ENCODE data around the gene SMTNL2. TPM values are rescaled to one million over a fixed set of nuclear protein-coding genes. Genes with fewer than 3 reads are reported as not detected.
"Not testable (repeated sequence)": the region's sequence is repeated elsewhere in the genome, so short reads cannot be mapped to it uniquely, and the experiment has no call there.

SMTNL2 gene
- total RNA-seq, 2 experiments from 2014 or later = not detected

GRCh38 chr17:4635823-4636375, 51.6 kb downstream of the SMTNL2 start:
- H3K36me3 Mint-ChIP-seq (ENCODE audit: low read depth) = no peaks in the 10 kb centered on the region
- Histone ChIP-seq H3K36me3 (ENCODE audit: insufficient read depth, low read length) (no peaks in the 10 kb centered on the region), H3K4me3 (ENCODE audit: low read length) (no peak overlapping the region), H3K27me3 (ENCODE audit: control insufficient read depth in 1 of 2, insufficient read depth in 2 of 2, low read length in 2 of 2) (peaks cover 35 to 38% of the 10 kb centered on the region in 2 experiments), H3K9me3 (ENCODE audit: control insufficient read depth in 1 of 2, insufficient read depth in 1 of 2, low read length in 2 of 2) (peaks cover 0 to 4% of the 10 kb centered on the region in 2 experiments), H3K27ac (ENCODE audit: low read depth in 1 of 2, low read length in 2 of 2) (no peak overlapping the region), H3K4me1 (ENCODE audit: insufficient read depth, low read length) (peaks cover 11% of the 10 kb centered on the region)
- no peak overlapping the region for H3K4me3 Mint-ChIP-seq
- peaks cover 75% of the 10 kb centered on the region for H3K27me3 Mint-ChIP-seq
- TF ChIP-seq CTCF (IDR thresholded peaks at IDR 0.05) = no peak
- no peaks in the 10 kb centered on the region for H3K9me3 Mint-ChIP-seq
- peaks cover 18% of the 10 kb centered on the region for H3K4me1 Mint-ChIP-seq (ENCODE audit: low read depth)
- H3K27ac Mint-ChIP-seq = no peak overlapping the region
- POLR2A ChIA-PET = no interaction called here
- CTCF ChIA-PET = no interaction called here
- peak in 1 of 14 experiments; percentile 20 for DNase-seq
- intact Hi-C loops (cut with DNase I, micrococcal nuclease) = no loop called here
- no peak for ATAC-seq (ENCODE audit: poor library complexity)

GRCh38 chr17:4636474-4637100, 52.3 kb downstream of the SMTNL2 start:
- CTCF ChIA-PET = no interaction called here
- POLR2A ChIA-PET = no interaction called here
- Histone ChIP-seq H3K4me1 (ENCODE audit: insufficient read depth, low read length) (peaks cover 16% of the 10 kb centered on the region), H3K36me3 (ENCODE audit: insufficient read depth, low read length) (no peaks in the 10 kb centered on the region), H3K9me3 (ENCODE audit: control insufficient read depth in 1 of 2, insufficient read depth in 1 of 2, low read length in 2 of 2) (peaks cover 0 to 4% of the 10 kb centered on the region in 2 experiments), H3K27me3 (ENCODE audit: control insufficient read depth in 1 of 2, insufficient read depth in 2 of 2, low read length in 2 of 2) (peaks cover 42 to 43% of the 10 kb centered on the region in 2 experiments), H3K27ac (ENCODE audit: low read depth in 1 of 2, low read length in 2 of 2) (no peak overlapping the region), H3K4me3 (ENCODE audit: low read length) (no peak overlapping the region)
- Mint-ChIP-seq H3K4me1 (ENCODE audit: low read depth) (peaks cover 18% of the 10 kb centered on the region), H3K4me3 (no peak overlapping the region), H3K27ac (no peak overlapping the region), H3K9me3 (no peaks in the 10 kb centered on the region), H3K36me3 (ENCODE audit: low read depth) (no peaks in the 10 kb centered on the region), H3K27me3 (peaks cover 77% of the 10 kb centered on the region)
- TF ChIP-seq CTCF (IDR thresholded peaks at IDR 0.05) = no peak
- ATAC-seq (ENCODE audit: poor library complexity) (no peak), DNase-seq (no peak)
- intact Hi-C loops (cut with DNase I, micrococcal nuclease) = no loop called here

GRCh38 chr17:4638766-4639165, 54.4 kb downstream of the SMTNL2 start:
- intact Hi-C loops (cut with DNase I, micrococcal nuclease); H3K4me3 Mint-ChIP-seq: not testable (repeated sequence)
- peaks cover 85% of the 10 kb centered on the region for H3K27me3 Mint-ChIP-seq

GRCh38 chr17:4639301-4640059, 55.2 kb downstream of the SMTNL2 start:
- H3K36me3 ChIP-seq (ENCODE audit: insufficient read depth, low read length); intact Hi-C loops (cut with DNase I, micrococcal nuclease); H3K27ac ChIP-seq (ENCODE audit: low read depth in 1 of 2, low read length in 2 of 2); H3K36me3 Mint-ChIP-seq (ENCODE audit: low read depth); H3K27ac Mint-ChIP-seq; H3K9me3 Mint-ChIP-seq; CTCF ChIA-PET; H3K9me3 ChIP-seq (ENCODE audit: control insufficient read depth in 1 of 2, insufficient read depth in 1 of 2, low read length in 2 of 2); POLR2A ChIA-PET: not testable (repeated sequence)
- H3K4me3 Mint-ChIP-seq = peak overlapping the region; percentile 56
- ATAC-seq (ENCODE audit: poor library complexity) = peak; percentile 74
- DNase-seq = peak in 10 of 14 experiments; percentile 4 to 54 (median 24)
- Histone ChIP-seq H3K4me3 (ENCODE audit: low read length) (peak overlapping the region; percentile 14), H3K4me1 (ENCODE audit: insufficient read depth, low read length) (peaks cover 16% of the 10 kb centered on the region), H3K27me3 (ENCODE audit: control insufficient read depth in 1 of 2, insufficient read depth in 2 of 2, low read length in 2 of 2) (peaks cover 50 to 52% of the 10 kb centered on the region in 2 experiments)
- peaks cover 84% of the 10 kb centered on the region for H3K27me3 Mint-ChIP-seq
- H3K4me1 Mint-ChIP-seq (ENCODE audit: low read depth) = peaks cover 18% of the 10 kb centered on the region

More at GRCh38 chr17:4638766-4639165, 54.4 kb downstream of the SMTNL2 start:
- H3K36me3 ChIP-seq (ENCODE audit: insufficient read depth, low read length); DNase-seq; CTCF ChIA-PET; POLR2A ChIA-PET; H3K27ac ChIP-seq (ENCODE audit: low read depth in 1 of 2, low read length in 2 of 2); H3K9me3 ChIP-seq (ENCODE audit: control insufficient read depth in 1 of 2, insufficient read depth in 1 of 2, low read length in 2 of 2); H3K9me3 Mint-ChIP-seq; H3K27ac Mint-ChIP-seq; ATAC-seq (ENCODE audit: poor library complexity); H3K36me3 Mint-ChIP-seq (ENCODE audit: low read depth): not testable (repeated sequence)
- Histone ChIP-seq H3K4me1 (ENCODE audit: insufficient read depth, low read length) (peaks cover 16% of the 10 kb centered on the region), H3K27me3 (ENCODE audit: control insufficient read depth in 1 of 2, insufficient read depth in 2 of 2, low read length in 2 of 2) (peaks cover 46 to 53% of the 10 kb centered on the region in 2 experiments), H3K4me3 (ENCODE audit: low read length) (peak overlapping the region; percentile 14)
- peaks cover 18% of the 10 kb centered on the region for H3K4me1 Mint-ChIP-seq (ENCODE audit: low read depth)

- peak in 2 of 14 experiments; percentile 11 to 27 for DNase-seq
- H3K9me3 Mint-ChIP-seq, CTCF ChIA-PET: not testable (repeated sequence)
Observed at GRCh38 chr17:4640569-4641188, 56.4 kb downstream of the SMTNL2 start.

More at GRCh38 chr17:4640569-4641188, 56.4 kb downstream of the SMTNL2 start:
- intact Hi-C loops (cut with DNase I, micrococcal nuclease); H3K36me3 ChIP-seq (ENCODE audit: insufficient read depth, low read length); H3K9me3 ChIP-seq (ENCODE audit: control insufficient read depth in 1 of 2, insufficient read depth in 1 of 2, low read length in 2 of 2); H3K27ac ChIP-seq (ENCODE audit: low read depth in 1 of 2, low read length in 2 of 2); H3K36me3 Mint-ChIP-seq (ENCODE audit: low read depth); POLR2A ChIA-PET; H3K27ac Mint-ChIP-seq; H3K4me3 Mint-ChIP-seq; H3K4me3 ChIP-seq (ENCODE audit: low read length): not testable (repeated sequence)
- peaks cover 85% of the 10 kb centered on the region for H3K27me3 Mint-ChIP-seq
- peak; percentile 58 for ATAC-seq (ENCODE audit: poor library complexity)
- H3K4me1 ChIP-seq (ENCODE audit: insufficient read depth, low read length) = peaks cover 13% of the 10 kb centered on the region
- peaks cover 16% of the 10 kb centered on the region for H3K4me1 Mint-ChIP-seq (ENCODE audit: low read depth)
- H3K27me3 ChIP-seq (ENCODE audit: control insufficient read depth in 1 of 2, insufficient read depth in 2 of 2, low read length in 2 of 2) = peaks cover 47 to 55% of the 10 kb centered on the region in 2 experiments
